Activated CD8-positive, alpha-beta memory T cell treated with anti-CD3 and anti-CD28 coated beads, Interleukin-2, amount 50 U/mL, for 48 hours (primary cell): ENCODE measurements around the gene GALNT17.

Experiments used
- DNase-seq: peaks from one replicate; pipeline ENCODE4 v3.0.0-alpha.2; 2020

The GALNT17 gene

DNA sequence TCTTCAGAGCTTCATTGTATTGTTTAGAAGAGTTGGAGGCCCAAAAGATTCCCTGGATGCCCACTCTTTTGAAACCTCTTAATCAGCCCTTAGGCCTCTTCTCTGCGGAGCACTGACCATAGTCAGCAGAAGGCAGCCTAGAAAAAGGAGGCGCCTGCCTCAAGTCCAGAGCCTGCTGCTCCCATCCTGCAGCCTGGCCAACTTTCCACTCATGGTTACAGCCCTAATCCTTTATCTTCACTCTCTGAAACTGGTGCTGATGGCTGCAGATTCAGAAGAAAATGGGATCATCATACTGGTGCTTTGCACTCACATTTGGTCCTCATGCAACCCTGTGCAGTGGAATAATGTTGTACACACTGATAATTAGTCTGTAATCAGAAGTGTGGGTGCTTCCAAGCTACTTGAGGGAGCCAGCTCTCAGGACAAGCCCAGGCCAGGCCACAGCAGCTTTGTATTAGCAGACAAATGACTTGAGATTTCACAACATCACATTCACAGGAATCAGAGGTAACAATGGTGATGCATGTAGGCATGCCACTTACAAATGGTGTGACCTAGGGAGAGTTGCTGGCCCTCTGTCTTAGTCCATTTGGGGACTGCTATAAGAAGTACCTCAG is 272.9 kb downstream of the GALNT17 start:
- DNase-seq: no peak

DNA sequence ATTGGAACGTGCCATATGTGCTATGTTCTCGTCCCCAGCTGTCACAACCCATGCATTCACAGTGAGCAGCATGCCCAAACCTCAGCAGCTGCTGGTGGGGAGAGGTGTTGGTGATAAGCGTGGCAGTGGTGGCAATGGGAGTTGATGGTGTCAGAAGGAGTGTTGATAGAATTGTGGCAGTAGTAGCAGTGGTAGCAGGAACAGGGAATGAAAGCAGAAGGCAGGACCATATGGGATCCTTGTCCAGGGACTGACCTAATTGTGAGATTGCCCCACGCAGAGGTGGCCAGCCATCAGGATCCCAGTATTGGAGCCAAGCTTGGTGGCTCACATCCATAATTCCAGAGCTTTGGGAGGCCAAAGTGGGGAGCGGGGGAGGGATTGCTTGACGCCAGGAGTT is 276.3 kb downstream of the GALNT17 start:
- DNase-seq: no peak

DNA sequence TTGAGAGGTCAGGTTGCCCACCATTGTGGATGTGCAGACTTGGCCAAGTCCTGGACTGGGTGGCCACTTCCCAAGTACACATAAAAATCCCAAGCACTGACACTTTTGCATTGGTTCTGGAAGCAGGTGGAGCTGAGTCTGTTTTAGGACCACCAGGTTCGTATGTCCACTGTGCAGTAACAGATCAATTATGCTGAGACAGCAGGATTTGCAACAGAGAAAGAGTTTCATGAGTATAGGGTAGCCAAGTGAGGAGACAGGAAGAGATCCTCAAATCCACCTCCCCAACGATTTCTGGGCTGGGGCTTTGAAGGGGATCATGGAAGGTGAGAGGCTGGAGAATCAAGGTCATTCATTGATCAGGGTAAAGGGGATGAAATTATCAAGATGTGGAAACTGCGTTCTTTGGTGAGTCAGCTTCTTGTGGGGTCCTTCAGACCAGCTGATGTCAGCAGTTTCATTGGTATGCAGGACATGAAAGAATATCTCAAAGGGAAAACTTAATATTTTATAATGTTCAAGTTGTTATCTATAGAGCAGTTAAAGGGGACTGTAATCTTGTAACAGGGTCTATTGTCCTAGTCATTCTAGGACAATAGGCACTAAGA is 277.7 kb downstream of the GALNT17 start:
- no peak for DNase-seq

DNA sequence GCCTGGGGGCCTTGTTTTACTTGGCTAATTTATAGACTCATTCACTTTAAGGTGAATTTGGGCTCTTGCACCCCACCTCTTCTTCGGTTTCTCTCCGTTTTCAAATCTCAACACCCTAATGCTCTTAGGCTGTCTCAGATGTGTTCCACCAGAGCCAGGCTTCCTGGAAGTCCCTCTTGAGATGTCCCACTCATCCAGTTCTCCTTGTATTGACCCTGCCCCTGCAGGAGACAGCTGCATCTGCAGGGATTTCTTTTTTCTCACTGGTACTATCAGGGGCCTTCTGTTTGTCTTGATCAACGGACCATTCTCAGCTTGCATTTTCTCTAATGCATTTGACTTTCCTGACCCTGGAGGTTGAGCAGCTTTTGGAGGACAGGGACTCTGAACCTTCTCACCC is 279.5 kb downstream of the GALNT17 start:
- DNase-seq: no peak

DNA sequence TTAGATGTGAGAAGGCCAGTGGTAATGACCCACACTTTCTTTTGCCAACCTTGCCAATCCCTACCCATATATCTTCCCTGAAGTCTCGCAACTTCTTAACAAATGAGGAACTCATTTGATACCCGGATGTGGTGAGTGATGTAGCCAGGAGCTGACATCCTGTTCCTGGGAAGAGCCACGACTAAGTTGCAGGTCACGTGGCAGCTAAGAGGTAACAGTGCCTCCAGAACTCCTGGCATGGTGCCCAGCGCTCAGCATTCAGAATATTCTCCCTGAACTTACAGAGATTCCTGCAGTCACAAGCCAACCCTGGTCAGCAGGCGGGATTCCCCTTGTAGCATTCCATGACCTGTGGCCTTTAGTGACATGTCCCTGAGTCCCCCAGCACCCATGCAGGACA is 282.5 kb downstream of the GALNT17 start:
- no peak for DNase-seq

DNA sequence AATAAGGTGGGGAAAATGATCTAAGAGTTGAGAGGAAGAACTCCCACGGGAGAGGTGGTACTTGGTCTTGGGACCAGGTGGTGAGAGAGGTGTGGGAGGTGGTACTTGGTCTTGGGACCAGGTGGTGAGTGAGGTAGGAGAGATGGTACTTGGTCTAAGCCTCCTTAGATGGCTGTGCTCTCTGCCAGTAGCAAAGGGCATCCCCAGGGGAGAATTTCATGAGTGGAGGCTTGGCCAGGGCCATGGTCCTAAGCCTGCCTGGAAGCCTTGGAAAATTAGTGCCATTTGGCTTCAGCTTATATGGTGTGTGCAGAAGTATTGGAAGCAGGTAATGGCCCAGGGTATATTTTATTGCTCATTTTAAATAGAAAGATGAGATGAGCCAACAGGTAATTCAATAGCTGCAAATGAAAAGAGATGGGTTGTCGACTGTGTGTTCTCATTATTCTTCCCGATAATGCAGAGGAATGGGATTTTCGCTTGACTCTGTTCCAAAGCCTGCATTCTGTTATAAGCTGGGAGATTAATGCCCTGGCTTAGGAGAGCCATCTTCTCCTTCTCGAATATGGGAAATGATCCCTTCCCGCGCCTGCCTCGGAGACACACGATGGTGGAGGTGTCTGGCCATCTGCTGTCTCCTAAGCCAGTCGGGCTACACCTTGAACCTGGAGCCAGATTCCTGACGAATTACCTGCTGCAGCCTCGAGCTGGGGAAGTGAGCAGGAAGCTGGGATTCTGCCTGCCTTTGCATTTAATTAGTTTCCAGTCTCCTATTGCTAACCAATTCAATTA is 287.8 kb downstream of the GALNT17 start:
- DNase-seq: no peak

DNA sequence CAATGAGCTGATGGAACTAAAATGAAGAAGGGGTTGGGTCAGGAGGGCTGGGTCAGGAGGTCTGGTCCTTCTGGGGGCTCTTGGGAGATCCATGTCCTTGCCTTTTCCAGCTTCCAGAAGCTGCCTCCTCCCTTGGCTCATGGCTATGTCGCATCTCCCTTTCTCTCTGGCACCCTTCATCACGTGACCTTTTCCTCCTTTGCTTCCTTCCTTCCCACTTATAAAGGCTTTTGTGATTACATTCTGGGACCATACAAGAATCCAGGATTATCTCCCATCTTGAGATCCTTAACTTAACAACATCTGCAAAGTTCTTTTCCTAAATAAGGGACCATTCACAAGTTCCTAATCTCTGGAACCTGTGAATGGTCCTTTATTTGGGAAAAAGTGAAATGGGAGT is 290.2 kb downstream of the GALNT17 start:
- no peak for DNase-seq

DNA sequence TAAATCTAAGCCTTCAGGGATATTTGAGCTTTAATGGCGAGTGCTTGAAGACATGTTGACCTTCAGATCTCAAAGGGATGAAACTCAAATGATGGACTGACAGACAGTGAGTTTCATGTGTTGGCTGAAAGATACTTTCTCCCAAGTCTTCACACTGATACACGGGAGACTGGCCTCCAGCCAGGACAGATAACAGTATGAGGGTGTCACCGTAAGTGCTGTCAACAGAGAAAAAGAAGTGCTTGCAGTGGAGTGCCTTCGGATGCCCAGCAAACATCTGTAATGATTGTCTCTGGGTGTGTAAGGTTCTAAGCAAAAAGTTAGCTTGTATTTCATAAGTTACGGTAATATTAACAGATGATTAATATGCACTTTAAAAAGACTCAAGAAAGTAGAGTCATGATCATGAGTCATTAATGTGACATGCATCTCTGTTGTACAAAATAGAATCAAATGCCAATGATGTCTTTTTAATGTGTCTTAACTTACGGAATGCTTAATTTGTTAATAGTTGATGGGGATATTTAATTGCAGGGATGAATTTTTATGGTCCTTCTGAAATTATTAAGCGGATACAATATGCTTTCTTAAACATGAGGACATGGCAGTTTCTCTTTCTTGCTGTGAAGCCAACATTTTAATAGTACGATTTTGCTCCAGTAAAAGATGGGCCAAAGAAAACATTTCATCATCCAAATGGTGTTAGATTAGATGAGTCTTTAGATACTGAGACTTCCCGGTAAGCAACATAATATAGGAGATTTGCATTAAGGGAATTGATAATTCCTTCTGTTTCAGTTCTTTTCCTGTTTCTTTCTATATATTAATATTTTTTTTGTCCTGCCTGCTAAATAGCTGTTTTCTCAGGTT is 292.5 kb downstream of the GALNT17 start:
- no peak for DNase-seq

DNA sequence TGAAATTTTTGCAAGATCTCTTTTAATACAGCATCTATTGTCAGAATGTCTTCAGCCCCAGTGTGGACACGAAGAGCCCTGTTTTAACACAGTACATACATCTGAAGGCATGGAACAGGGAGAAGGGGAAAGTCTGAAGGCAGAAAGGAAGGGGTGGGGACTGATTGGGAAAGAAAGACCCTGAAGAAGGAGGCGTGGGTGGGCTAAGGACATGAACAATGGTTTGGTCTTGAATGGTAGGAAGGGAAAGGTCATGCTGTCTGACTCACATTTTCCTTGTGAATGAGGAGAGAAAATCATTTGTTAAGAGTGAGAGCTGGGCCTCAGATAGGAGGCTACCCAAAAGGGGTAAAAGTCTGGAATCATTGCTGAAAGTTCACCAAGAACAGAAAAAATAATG is 297.1 kb downstream of the GALNT17 start:
- DNase-seq: no peak

DNA sequence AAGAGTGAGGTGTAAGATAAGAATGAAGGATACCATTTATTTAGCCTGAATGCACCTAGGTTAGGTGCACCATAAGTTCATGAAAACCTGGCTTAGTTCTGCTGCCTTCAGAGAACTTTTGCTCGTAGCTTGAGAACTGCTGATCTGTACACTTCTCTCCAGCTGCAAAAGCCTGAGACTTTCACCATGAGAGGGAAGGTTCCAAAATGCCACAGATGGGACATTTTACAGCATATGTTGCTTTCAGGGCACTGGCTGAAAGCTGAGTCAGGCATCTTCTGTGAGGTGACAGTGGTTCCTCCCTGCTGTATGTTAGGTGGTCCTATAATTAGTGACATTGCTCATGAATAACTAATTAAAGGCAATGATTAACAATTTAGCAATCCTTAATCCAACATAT is 298.3 kb downstream of the GALNT17 start:
- no peak for DNase-seq

DNA sequence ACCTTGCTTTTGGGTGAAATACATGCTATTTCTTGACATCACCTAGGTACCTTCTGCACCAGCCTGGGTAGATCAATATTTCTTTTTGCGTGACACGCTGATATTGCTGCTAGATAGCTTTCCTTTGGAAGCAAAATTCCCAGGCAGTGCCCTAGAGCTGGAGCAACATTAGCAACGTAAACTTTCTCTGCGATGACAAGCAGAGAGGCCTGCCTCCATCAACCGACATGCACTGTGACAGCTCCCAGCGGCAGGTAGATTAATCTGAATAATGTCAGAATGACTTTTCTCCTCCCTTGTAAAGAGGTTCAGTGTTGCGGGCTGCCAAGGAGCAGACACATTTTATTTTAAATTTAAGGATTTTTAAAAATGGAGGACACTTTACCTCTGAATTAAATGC is 307.4 kb downstream of the GALNT17 start:
- DNase-seq: no peak

DNA sequence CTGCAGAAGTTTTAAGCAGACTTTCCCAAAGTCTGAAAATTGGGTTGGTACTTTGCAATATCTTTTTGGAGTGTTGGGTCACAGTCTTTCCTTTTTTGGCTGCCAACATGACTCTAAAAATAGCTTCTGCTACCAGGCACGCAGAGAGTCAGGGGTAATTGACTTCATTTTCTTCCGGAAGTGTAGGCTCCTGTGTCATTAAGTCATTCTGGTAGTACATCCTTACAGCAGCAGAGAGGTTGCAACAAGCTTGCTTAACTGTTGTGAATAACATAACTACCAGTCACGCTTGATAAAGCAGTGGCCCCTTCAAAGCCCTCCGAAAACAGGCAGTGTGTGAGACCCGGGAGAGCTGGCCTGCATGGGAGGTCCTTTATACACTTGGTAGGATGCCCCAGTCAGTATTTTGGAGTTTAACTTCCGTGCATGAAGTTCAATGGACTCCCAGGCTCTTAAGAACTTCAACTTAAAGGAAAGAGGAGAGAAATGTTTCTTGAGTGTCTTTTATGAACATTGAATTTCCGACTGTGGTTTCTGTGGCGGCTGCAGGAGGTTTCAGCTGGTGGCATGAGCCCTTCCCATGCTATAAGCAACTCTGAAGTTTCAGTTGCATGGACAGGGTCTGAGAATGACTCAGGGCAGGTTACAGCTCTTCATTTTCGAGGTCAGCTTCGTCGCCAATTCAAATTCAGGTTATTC is 310.7 kb downstream of the GALNT17 start:
- no peak for DNase-seq

DNA sequence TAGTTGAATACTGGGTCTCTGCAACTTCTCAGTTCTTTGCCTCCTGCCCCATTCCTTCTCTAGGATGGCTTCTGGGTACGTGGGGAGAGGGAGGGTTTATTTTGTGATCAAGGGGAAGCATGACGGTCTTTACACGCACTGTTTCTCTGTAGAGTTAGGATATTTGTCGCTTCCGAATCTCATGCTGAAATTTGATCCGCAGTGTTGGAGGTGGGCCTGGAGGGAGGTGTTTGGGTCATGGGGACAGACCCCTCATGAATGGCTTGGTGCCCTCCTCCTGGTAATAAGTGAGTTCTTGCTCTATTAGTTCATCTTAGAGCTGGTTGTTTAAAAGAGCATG is 311.2 kb downstream of the GALNT17 start:
- no peak for DNase-seq

DNA sequence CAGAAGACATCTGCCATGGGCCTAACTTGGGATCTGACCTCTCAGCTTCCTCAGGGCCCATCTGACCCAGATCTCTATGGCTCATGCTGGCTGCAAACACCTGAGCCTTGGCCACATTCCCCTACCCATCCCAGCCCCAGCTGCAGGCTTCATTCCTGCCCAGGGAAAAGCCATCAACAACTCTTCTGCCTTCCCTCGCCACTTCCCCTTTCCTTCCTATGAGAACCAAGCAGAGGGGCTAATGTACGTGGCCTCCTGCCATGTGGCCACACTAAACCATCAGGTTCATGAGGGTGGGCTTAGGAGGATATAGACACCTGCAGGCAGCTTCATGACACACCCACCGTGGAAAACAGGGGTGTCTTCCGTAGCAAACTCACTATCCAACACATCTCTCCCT is 312.2 kb downstream of the GALNT17 start:
- DNase-seq: no peak

DNA sequence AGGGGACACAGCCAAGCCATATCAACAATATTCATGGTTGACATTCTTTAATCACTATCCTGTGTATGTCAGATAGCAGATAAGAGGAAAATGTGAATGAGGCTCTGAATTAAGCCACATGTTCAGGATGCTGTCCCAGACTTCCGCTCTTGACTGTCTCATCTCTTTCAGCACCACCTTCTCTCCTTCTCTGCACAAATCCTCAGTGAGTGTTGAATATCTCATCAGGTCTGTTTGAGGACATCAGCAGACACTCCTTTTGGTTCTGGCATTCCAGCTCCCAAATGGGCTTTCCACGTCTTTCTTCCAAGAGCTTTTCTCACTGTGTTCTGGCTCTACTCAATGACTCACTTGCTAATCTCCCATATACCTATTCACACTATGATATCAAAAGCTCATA is 321.7 kb downstream of the GALNT17 start:
- no peak for DNase-seq

DNA sequence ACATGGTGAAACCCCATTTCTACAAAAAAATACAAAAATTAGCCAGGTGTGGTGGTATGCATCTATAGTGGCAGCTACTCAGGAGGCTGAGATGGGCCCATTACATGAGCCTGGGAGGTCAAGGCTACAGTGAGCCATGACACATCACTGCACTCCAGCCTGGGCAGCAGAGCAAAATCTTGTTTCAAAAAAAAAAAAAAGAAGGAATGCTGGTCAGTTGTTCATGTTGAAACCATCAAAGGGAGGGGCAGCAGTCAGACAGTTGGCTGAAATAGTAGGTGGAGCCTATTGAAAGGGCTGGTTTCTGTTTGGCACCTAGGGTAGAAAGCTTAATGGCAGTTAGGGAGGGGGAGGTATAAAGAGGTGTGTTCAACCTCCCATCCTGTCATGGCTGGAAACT is 323.0 kb downstream of the GALNT17 start:
- no peak for DNase-seq

DNA sequence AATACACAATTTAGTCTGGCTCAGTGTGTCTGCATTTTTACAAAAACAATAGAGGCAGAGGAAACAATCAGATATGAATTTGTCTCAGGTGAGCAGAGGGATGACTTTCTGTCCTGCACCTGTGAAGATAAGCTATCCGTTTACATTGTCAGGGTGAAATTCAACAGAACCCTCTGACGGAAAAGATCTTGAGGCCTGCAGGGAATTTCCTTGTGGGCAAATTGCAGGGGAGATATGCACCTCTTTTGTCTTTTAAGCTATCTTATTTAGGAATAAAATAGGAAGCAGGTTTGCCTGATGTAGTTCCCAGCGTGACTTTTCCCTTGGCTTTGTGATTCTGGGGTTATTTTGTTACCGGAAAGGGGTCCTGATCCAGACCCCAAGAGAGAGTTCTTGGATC is 325.1 kb downstream of the GALNT17 start:
- DNase-seq: no peak

DNA sequence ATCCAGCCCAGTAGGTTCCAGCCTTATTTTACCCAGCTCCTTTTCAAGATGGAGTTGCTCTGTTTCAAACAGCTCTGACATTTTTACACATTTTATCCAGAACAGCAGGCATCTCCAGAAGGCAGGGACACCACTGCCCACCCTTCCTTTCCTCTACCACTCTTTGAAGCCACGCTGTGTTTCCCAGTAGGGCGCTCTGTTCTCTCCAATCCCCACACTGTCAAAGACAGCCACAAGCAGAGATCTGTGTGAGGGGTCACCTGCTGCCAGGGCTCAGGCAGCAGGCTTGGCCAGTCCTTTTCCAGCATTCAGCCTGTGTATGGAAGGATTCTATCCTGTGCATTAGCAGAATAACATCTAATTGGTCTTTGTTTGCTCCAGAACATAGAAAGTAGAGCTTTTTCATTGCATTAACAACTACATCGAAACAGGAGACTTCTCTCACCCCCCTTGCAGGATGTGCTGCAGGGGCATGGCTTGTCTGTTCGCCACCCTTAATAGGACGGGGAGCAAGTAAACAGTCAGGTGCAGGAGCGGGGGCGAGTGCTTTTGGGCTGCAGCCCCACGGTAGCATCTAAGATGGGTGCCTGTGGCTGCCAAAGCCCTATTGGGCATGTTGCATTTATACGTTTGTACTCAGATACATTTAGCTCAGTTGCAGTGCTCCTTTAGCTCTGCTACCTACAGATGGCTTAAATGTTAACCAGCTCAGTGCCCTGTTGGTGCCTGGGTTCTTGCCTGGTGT is 326.1 kb downstream of the GALNT17 start:
- DNase-seq: no peak

DNA sequence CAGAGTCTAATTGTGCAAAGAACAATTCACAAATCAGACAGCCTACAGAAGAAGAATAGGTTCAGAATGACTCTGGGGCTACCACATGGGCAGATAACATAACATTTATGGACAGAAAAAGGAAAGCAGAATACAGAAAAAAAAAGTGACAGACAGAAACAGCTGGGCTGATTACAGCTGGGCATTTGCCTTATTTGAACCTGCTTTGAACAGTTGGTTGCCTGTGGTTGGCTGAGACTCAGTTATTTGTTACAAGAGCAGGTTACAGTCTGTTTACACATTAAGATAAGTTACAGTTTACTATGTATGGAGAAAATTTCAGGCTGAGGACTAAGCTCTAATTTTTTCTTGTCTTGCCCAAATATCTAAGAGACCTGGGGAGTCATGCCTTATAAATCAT is 327.2 kb downstream of the GALNT17 start:
- DNase-seq: no peak

DNA sequence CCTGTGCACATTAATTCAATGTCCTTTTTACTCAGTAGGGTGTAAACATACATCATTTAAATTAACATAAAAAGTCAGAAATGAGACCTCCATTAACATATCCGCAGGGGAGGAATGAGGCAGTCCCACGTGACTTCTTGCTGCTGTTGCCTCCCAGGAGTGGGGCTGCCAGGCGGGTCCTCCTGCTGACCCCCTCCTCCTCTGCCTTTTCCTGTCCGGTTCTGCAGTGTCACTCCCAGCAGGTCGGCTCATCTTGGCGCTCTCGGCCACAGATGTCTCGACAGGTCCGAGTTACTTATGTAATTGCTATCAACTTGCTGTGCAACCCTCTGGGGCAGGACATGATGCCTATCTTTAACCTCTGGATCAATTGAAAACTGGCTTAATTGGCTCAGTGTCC is 329.6 kb downstream of the GALNT17 start:
- no peak for DNase-seq

DNA sequence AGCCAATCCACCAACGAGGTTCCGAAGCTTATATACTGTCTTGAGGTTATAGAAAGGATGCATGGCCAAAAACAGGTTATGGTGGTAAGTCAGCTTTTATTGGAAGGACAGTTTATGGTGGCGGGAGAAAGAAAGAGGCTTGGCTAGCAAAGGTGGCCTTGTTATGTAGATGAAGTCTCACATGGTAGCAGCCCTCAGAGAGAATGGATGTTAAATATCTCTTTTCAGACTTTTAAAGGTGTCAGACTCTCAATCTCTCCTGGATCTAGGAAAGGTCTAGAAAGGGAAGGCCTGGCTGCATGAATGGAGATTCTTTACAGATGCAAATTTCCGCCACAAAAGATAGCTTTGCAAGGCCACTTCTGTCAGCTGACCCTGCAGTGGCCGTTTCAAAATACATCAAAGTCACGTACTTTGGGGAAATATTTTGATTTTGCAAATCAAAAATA is 333.8 kb downstream of the GALNT17 start:
- DNase-seq: no peak
